Measurements from ENCODE around the gene SCRN2. TPM values are rescaled to one million over a fixed set of nuclear protein-coding genes. Genes with fewer than 3 reads are reported as not detected.

The SCRN2 gene
- total and polyA plus RNA-seq, 2 donors (not counting 3 experiments of a cell fraction or from before 2014, with no cell fraction given), result 31.7 to 48.9 TPM

DNA sequence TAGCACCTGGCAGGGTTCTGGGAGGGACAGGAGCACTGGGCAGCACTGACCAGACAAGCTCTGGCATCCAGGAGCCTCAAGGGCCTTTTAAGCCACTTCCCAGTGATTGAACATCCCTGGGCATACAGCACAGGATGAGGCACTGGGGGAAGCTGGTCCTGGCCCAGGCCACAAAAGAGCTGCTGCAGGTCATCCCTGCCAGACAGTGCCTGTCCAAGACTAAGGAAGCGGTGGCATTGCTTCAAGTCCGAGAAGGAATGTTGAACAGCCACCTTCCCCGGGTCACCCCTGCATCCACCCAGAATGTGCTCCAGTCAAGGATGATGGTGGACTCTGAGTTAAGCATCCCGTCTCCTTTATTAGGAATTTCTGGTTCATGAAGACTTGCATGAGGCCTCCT, 18.3 kb downstream of the SCRN2 start:
- peaks cover 17% of the 10 kb centered on the region for H3K4me1 ChIP-seq (ENCODE audit: control insufficient read depth, extremely low read depth, insufficient read depth, low read length)
- no peaks in the 10 kb centered on the region for H3K27me3 ChIP-seq (ENCODE audit: control insufficient read depth in 2 of 2, insufficient read depth in 2 of 2, low read length in 2 of 2)
- DNase-seq (ENCODE audit: low read depth, low spot score) (no peak), FAIRE-seq (no peak)
- peaks cover 9% of the 10 kb centered on the region for H3K79me2 ChIP-seq (ENCODE audit: control insufficient read depth, insufficient read depth, low read length)
- no peak overlapping the region for H3K27ac ChIP-seq (ENCODE audit: insufficient read depth, low read depth, low read length)
- H3K4me2 ChIP-seq (ENCODE audit: insufficient read depth, low read length), result no peak overlapping the region
- TF ChIP-seq MYC (IDR thresholded peaks at IDR 0.05; ENCODE audit: low read depth, low read length) (no peak), EZH2 (IDR thresholded peaks at IDR 0.05; ENCODE audit: borderline replicate concordance, low read depth, low read length, severe bottlenecking) (no peak), POLR2AphosphoS5 (IDR thresholded peaks at IDR 0.05; ENCODE audit: insufficient read depth, low read depth, low read length) (no peak), FOS (IDR thresholded peaks at IDR 0.05; ENCODE audit: borderline replicate concordance, insufficient read depth, low read length) (no peak), GATA2 (IDR thresholded peaks at IDR 0.05; ENCODE audit: insufficient read depth, insufficient read length, low read depth, low read length) (no peak), POLR2A (IDR thresholded peaks at IDR 0.05; ENCODE audit: low read depth, low read length) (no peak)
- TF ChIP-seq, protein P1, sequence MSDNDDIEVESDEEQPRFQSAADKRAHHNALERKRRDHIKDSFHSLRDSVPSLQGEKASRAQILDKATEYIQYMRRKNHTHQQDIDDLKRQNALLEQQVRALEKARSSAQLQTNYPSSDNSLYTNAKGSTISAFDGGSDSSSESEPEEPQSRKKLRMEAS (IDR thresholded peaks at IDR 0.05; ENCODE audit: insufficient read depth, insufficient read length), result no peak
- no peaks in the 10 kb centered on the region for H3K9me3 ChIP-seq (replicated peaks; ENCODE audit: control insufficient read depth, insufficient read depth, low read length)
- no peaks in the 10 kb centered on the region for H4K20me1 ChIP-seq (replicated peaks; ENCODE audit: control insufficient read depth, extremely low read depth, insufficient read depth, low read length)
- H3K36me3 ChIP-seq (ENCODE audit: control insufficient read depth in 2 of 2, extremely low read depth in 1 of 2, insufficient read depth in 2 of 2, low read length in 2 of 2), result peaks cover 7 to 28% of the 10 kb centered on the region in 2 experiments
- ChIA-PET CTCF (interaction anchor here (1.7 to 2.1 kb wide), 2 partner anchors 9 to 67 kb away, joined by 7 to 22 read pairs; partner anchors contain the start of genes LRRC46 and MRPL10), POLR2A (interaction anchor here (1.6 kb wide), 1 partner anchor 8 kb away, joined by 5 read pairs; the partner anchor contains the start of genes LRRC46 and MRPL10)
- intact Hi-C loops (cut with micrococcal nuclease), result no loop called here
- no peak overlapping the region for H3K9ac ChIP-seq (replicated peaks; ENCODE audit: extremely low read depth, insufficient read depth, low read length)
- H3K9me1 ChIP-seq (replicated peaks; ENCODE audit: control insufficient read depth, extremely low read depth, insufficient read depth, low read length), result no peaks in the 10 kb centered on the region
- no peak overlapping the region for H3K4me3 ChIP-seq (replicated peaks in 1 of 3; ENCODE audit: insufficient read depth in 1 of 3, low read depth in 1 of 3, low read length in 3 of 3)
- BruUV-seq (replicated peaks), result no TSS peak
- dilution Hi-C loops (cut with MboI; ENCODE audit: extremely low pct_ligation_motif_present, low sequenced_read_pairs), result no loop called here
- no peak overlapping the region for H2AFZ ChIP-seq (ENCODE audit: low read depth, low read length)

Measured in endothelial cell of umbilical vein (primary cell).